Loucy (cell line): ENCODE results near the gene PRMT1.

Source experiments
- EZH2phosphoT487 ChIP-seq: fragments of 200-600 bp; IDR thresholded peaks from 2 replicates; pipeline ENCODE4 v1.6.1; 2018; ENCODE audit warnings: antibody characterized with exemption, mild to moderate bottlenecking, moderate library complexity, borderline replicate concordance
- TF ChIP-seq, protein P1 (sequence below): fragments of 200-600 bp; sonication (generic); conservative IDR thresholded peaks from 2 replicates; pipeline ENCODE4 v1.5.1; 2014; ENCODE audit warnings: mild to moderate bottlenecking, antibody characterized with exemption, low read length

DNA sequence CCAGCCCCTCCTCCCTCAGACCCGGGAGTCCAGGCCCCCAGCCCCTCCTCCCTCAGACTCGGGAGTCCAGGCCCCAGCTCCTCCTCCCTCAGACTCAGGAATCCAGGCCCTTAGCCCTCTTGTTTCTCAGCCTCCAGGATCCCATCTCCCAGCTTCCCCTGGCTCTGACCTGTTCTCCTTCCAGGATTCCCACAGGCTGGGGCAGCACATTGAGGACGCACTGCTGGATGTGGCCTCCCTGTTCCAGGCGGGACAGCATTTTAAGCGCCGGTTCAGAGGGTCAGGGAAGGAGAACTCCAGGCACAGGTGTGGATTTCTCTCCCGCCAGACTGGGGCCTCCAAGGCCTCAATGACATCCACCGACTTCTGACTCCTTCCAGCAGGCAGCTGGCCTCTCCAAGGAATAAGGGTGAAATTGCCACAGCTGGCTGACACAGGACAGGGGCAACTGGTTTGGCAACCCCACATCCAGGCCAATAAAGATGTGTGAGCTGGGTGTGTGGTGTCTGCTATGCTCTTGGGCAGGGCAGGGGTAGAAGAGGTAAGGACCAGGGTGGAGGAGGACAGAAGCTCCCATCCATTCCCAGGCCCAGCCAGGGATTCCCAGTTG, 36.3 kb downstream of the PRMT1 start:
- TF ChIP-seq, protein P1, sequence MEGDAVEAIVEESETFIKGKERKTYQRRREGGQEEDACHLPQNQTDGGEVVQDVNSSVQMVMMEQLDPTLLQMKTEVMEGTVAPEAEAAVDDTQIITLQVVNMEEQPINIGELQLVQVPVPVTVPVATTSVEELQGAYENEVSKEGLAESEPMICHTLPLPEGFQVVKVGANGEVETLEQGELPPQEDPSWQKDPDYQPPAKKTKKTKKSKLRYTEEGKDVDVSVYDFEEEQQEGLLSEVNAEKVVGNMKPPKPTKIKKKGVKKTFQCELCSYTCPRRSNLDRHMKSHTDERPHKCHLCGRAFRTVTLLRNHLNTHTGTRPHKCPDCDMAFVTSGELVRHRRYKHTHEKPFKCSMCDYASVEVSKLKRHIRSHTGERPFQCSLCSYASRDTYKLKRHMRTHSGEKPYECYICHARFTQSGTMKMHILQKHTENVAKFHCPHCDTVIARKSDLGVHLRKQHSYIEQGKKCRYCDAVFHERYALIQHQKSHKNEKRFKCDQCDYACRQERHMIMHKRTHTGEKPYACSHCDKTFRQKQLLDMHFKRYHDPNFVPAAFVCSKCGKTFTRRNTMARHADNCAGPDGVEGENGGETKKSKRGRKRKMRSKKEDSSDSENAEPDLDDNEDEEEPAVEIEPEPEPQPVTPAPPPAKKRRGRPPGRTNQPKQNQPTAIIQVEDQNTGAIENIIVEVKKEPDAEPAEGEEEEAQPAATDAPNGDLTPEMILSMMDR, result no peak
- no peak for TF ChIP-seq EZH2phosphoT487
